SK-N-SH treated with all-trans-retinoic acid at 6 μM for 48 hours (cell line): ENCODE data around the gene LCP1.

Experiments used
- ISL1 ChIP-seq: fragments of 250-450 bp; sonication (Bioruptor Pico); IDR thresholded peaks from 2 replicates; pipeline ENCODE4 v2.1.2; 2022; ENCODE audit warnings: mild to moderate bottlenecking, moderate library complexity
- OSR1 ChIP-seq: fragments of 250-450 bp; sonication (Bioruptor Pico); IDR thresholded peaks from 2 replicates; pipeline ENCODE4 v1.8.0; 2022; ENCODE audit warnings: moderate library complexity, mild to moderate bottlenecking, inconsistent platforms
- RARB ChIP-seq: fragments of 250-450 bp; sonication (Bioruptor Pico); IDR thresholded peaks from 2 replicates; pipeline ENCODE4 v1.8.0; 2021; ENCODE audit warnings: mild to moderate bottlenecking, moderate library complexity
- ZFP30 ChIP-seq: fragments of 450-650 bp; formaldehyde crosslinking; IDR thresholded peaks from 2 replicates; pipeline ENCODE4 v1.5.0; 2022; ENCODE audit warnings: mild to moderate bottlenecking, moderate library complexity
- TF ChIP-seq, protein P1 (sequence below): fragments of 250-450 bp; sonication (Bioruptor Pico); IDR thresholded peaks from 2 replicates; pipeline ENCODE4 v1.8.0; 2021; ENCODE audit warnings: low read depth, mild to moderate bottlenecking, moderate library complexity, borderline replicate concordance

GRCh38 chr13:46101484-46102254 lies 80.3 kb downstream of the LCP1 start:
- no peak for TF ChIP-seq RARB (CRISPR knock-in tag)
- TF ChIP-seq ZFP30 (CRISPR knock-in tag) = no peak
- TF ChIP-seq ISL1 (CRISPR knock-in tag) = no peak
- TF ChIP-seq, protein P1, sequence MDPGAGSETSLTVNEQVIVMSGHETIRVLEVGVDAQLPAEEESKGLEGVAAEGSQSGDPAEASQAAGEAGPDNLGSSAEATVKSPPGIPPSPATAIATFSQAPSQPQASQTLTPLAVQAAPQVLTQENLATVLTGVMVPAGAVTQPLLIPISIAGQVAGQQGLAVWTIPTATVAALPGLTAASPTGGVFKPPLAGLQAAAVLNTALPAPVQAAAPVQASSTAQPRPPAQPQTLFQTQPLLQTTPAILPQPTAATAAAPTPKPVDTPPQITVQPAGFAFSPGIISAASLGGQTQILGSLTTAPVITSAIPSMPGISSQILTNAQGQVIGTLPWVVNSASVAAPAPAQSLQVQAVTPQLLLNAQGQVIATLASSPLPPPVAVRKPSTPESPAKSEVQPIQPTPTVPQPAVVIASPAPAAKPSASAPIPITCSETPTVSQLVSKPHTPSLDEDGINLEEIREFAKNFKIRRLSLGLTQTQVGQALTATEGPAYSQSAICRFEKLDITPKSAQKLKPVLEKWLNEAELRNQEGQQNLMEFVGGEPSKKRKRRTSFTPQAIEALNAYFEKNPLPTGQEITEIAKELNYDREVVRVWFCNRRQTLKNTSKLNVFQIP (CRISPR knock-in tag) = no peak
- TF ChIP-seq OSR1 = no peak
